Hindlimb muscle (tissue), 1 donor: ENCODE measurements around the gene OR6C3. TPM values are rescaled to one million over a fixed set of nuclear protein-coding genes. Genes with fewer than 3 reads are reported as not detected.
"Not testable (repeated sequence)": the region's sequence is repeated elsewhere in the genome, so short reads cannot be mapped to it uniquely, and the experiment has no call there.

Source experiments
- DNase-seq: peaks from one replicate; pipeline ENCODE4 v3.0.0-alpha.2; 2013
- polyA plus RNA-seq: library from polyadenylated mRNA; unstranded; fragments of 120-200 nt; gene quantifications from one replicate; pipeline ENCODE4 v1.2.1, GENCODE V29; 2013; ENCODE audit not compliant: insufficient read length

OR6C3 gene
- not detected for polyA plus RNA-seq

DNA sequence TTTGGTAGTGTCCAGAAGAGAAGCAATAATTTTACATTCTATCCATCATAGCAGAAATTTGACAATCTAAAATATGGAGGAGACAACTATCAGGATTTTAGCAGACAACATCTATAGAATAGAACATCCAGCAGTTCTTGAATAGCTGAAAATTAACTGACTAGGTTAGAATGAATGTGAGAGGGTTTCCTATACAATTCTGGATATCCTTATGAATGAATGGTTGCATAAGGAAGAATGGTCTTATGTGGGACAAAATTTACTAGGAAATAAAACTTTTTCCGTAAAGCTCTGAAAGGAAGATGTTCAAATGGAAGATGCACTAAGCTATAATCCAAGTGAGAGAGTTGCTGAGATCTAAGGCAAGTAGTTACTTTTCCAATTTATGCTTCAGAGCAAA, at the start of gene OR6C3:
Gene OR6C3, plus strand, starts transcription at position 301 of the 400 bp plus-strand sequence. CDS start 955 bp downstream, outside the sequence.
- no peak for DNase-seq

- DNase-seq = no peak
Measured at GRCh38 chr12:55280991-55281390, 49.6 kb upstream of the OR6C3 start.

DNA sequence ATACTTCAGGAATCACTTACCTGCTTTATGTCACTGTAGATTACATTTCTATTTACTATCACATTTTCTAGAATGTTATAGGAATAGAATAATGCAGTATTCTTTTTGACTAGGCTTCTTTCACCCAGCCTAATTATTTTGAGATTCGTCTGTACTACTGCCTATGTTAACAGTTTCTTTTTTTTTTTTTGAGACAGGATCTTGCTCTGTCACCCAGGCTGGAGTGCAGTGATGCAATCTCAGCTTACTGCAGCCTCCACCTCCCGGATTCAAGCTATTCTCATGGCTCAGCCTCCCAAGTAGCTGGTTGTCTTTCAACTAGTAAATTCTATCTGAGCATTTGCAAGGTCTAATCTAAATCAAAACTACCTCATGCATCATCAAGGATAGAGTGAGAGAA, 40.5 kb upstream of the OR6C3 start:
- DNase-seq = no peak

- no peak for DNase-seq
Measured at GRCh38 chr12:55296469-55296868, 34.1 kb upstream of the OR6C3 start, which contains the start of gene OR6C6. TSS of gene OR6C6 (minus strand) at chr12:55296569. CDS start at chr12:55295232, 1,337 bp downstream.

- DNase-seq = no peak
Measured at GRCh38 chr12:55314043-55314442, 16.5 kb upstream of the OR6C3 start, which contains the start of gene OR6C1. TSS of gene OR6C1 (plus strand) at chr12:55314343. CDS start at chr12:55320600, 6,257 bp downstream.

- DNase-seq = no peak
Measured at GRCh38 chr12:55320201-55320600, 10.3 kb upstream of the OR6C3 start.

GRCh38 chr12:55325801-55326200, 4.7 kb upstream of the OR6C3 start:
- not testable (repeated sequence) for DNase-seq

GRCh38 chr12:55336002-55336401, 5.5 kb downstream of the OR6C3 start:
- DNase-seq = no peak

DNA sequence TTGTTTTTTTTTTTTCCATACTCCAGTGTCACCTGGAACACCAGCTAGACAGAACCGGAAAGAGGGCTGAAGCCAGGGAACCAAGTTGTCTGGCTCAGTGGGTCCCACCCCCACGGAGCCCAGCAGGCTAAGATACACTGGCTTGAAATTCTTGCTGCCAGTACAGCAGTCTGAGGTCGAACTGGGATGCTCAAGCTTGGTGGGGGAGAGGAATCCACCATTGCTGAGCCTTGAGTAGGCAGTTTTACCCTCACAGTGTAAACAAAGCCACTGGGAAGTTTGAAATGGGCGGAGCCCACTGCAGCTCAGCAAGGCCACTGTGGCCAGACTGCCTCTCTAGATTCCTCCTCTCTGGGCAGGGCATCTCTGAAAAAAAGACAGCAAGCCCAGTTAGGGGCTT, 24.8 kb downstream of the OR6C3 start:
- DNase-seq = not testable (repeated sequence)

GRCh38 chr12:55362675-55363074, 32.1 kb downstream of the OR6C3 start, which contains the start of gene OR6C75:
TSS of gene OR6C75 (plus strand) at chr12:55362975. CDS start at chr12:55365111, 2,136 bp downstream.
- no peak for DNase-seq

DNA sequence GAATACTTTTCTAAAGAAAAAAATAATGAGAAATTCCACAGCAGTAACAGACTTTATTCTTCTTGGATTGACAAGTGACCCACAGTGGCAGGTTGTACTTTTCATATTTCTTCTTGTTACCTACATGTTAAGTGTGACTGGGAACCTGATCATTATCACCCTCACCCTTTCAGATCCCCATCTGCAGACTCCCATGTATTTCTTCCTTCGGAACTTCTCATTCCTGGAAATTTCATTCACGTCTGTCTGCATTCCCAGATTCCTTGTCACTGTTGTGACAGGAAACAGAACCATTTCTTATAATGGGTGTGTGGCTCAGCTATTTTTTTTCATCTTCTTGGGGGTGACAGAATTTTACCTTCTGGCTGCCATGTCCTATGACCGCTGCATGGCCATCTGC, 34.5 kb downstream of the OR6C3 start:
- no peak for DNase-seq

GRCh38 chr12:55372521-55372920, 42.0 kb downstream of the OR6C3 start:
- no peak for DNase-seq

Other genes with a start within 250 kb of the OR6C3 start
- not detected for gene OR9K2, start 204.3 kb upstream of the OR6C3 start, polyA plus RNA-seq
- not detected for gene OR10A7, start 109.7 kb upstream of the OR6C3 start, polyA plus RNA-seq
- gene OR6C74, start 86.1 kb upstream of the OR6C3 start, polyA plus RNA-seq = not detected
- gene OR6C6, start 34.2 kb upstream of the OR6C3 start, polyA plus RNA-seq = not detected
- gene OR6C1, start 16.4 kb upstream of the OR6C3 start, polyA plus RNA-seq = not detected
- gene OR6C75, start 32.2 kb downstream of the OR6C3 start, polyA plus RNA-seq = 0.08 TPM
- gene OR6C65, start 69.8 kb downstream of the OR6C3 start, polyA plus RNA-seq = not detected
- gene OR6C76, start 95.5 kb downstream of the OR6C3 start, polyA plus RNA-seq = not detected
- gene OR6C2, start 113.3 kb downstream of the OR6C3 start, polyA plus RNA-seq = not detected
- gene OR6C70, start 139.4 kb downstream of the OR6C3 start, polyA plus RNA-seq = not detected
- not detected for gene OR6C68, start 161.6 kb downstream of the OR6C3 start, polyA plus RNA-seq
- not detected for gene OR6C4, start 218.9 kb downstream of the OR6C3 start, polyA plus RNA-seq
- gene OR2AP1, start 241.7 kb downstream of the OR6C3 start, polyA plus RNA-seq = not detected